HG02798 (cell line): ENCODE data around the gene HSPBP1.
A peak's percentile ranks its signal among the peaks of the same experiment; 100 is the strongest.
"Not testable (repeated sequence)": the region's sequence is repeated elsewhere in the genome, so short reads cannot be mapped to it uniquely, and the experiment has no call there.

Experiments used
- ATAC-seq: cut with Tn5 transposase; IDR thresholded peaks from one replicate; pipeline ENCODE4 v1.9.1; 2021; ENCODE audit warnings: mild to moderate bottlenecking; ENCODE audit not compliant: unreplicated experiment, poor library complexity

Gene HSPBP1, protein sequence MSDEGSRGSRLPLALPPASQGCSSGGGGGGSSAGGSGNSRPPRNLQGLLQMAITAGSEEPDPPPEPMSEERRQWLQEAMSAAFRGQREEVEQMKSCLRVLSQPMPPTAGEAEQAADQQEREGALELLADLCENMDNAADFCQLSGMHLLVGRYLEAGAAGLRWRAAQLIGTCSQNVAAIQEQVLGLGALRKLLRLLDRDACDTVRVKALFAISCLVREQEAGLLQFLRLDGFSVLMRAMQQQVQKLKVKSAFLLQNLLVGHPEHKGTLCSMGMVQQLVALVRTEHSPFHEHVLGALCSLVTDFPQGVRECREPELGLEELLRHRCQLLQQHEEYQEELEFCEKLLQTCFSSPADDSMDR

DNA sequence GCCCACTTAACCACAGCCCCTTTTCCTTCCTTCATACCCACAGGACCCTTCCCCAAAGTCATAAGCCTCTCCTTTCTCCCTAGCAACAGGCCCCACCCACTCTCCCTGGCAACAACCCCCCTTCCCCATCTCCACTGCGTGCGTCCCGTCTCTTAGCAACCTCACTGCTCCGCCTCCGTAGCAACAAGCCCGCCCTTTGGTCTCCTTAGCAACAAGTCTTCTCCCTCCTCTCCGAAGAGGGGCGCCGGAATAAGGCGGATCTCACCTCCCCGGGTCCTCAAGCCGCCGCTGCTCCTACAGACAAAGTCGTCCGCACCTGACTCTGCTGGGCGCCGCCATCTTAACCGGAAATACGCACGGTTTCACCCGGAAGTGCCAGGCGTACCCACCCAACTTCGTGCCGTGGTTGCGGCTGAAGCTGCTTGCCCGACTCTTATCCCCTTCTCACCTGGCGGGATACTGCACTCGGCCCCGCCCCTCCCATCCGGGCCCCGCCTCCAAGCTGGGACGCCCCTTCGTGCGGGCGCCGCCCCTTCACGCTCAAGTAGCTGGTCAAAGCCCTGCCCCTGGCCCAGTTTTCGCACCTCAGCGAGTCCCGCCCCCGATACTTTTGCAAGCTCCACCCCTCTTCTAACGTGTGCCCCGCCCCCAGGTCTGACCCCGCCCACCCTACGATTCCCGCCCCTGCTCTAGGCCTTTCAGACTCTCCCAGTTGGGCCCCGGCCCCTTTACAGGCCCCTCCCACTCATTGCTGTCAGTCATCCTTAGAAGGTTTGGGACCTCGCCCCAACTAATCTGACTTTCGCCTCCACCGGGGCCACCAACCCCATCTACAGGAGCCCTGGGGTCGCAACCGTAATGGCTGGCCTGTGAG is at the start of gene HSPBP1:
TSS of gene HSPBP1 (minus strand) at position 341 of the 874 bp plus-strand sequence. CDS start 502 bp downstream, outside the sequence.
- peak; percentile 86 for ATAC-seq

DNA sequence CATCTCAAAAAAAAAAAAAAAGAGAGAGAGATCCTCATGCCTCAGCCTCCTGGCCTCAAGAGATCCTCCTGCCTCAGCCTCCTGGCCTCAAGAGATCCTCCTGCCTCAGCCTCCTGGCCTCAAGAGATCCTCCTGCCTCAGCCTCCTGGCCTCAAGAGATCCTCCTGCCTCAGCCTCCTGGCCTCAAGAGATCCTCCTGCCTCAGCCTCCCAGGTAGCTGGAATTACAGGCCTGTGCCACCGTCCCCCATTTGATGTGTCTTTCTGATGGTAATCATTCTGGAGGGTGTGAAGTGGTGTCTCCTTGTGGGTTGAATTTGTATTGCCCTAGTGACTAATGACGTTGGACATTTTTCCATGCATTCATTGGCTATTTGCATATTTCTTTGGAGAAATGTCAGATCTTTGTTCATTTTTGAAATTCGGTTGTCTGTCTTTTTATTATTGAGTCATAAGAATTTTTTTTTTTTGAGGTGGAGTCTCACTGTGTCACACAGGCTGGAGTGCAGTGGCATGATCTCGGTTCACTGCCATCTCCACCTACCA is 48.9 kb upstream of the HSPBP1 start:
- not testable (repeated sequence) for ATAC-seq

DNA sequence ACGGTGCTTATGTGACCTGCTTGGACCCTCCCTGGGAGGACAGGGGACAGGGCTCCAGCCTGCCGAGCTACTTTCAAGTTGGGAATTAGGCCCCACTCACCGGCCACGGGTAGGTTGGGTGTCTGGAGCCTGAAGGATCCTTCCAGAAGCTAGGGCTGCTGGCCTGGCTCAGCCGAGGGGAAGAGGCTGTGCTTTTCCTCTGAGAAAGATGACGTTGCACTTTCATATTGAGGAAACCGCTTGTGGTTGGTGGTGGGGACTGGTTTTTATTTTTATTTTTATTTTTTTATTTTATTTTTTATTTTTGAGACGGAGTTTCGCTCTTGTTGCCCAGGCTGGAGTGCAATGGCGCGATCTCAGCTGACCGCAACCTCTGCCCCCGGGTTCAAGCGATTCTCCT is 45.3 kb upstream of the HSPBP1 start, which contains the start of gene TMEM150B:
TSS of gene TMEM150B (minus strand) at position 170 of the 400 bp plus-strand sequence. CDS start 4,305 bp downstream, outside the sequence.
- no peak for ATAC-seq

DNA sequence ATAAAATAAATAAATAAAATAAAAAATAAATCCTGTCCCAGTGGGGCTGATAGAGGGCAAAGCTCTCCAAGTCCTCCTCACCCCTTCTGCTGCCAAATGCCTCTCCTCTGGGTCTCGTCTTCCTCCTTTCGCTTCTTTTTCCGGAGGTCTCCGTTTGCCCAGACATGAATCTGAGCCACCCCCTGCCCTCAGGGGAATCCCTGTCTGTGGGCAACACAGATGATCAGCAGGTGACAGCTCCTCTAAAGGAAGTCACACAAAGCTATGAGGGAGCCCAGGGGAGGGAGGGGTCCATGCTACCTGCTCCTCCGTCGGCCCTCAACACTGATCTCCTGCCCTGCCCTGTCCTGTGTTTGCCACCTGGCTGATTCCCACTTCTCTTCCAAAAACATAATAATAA is 44.8 kb upstream of the HSPBP1 start:
- no peak for ATAC-seq

DNA sequence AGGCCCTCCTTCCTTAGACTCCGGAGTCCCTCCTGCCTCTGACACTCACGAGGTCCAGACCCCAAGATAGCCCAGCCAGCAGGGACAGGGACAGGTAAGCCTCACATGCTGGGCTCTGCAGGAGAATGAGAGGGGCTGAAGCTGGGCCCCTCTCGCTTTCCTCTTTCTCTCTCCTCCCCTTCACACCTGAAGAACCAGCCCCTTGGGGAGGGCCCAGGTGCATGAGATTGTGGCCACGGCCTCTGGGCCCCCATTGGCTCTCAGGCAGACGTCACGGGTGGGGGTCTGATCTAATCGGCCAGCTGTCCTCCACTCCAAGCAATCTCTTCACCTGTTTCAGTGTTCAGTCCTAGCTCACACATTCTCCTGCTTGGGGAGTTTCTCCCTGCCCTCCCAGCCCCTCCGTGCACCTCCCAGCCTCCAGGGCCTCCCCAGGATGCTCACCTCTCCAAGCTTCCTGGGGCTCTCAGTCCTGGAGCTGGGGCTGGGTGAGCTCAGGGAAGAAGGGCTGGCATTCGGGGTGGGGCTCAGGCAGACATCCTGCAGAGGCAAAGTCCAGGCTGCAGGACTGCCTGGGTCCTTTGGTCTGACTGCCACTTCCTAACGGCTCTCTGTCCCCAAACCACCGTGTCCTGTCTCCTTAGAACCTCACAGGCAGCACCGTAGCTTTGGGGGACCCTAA is 42.4 kb upstream of the HSPBP1 start:
- no peak for ATAC-seq

DNA sequence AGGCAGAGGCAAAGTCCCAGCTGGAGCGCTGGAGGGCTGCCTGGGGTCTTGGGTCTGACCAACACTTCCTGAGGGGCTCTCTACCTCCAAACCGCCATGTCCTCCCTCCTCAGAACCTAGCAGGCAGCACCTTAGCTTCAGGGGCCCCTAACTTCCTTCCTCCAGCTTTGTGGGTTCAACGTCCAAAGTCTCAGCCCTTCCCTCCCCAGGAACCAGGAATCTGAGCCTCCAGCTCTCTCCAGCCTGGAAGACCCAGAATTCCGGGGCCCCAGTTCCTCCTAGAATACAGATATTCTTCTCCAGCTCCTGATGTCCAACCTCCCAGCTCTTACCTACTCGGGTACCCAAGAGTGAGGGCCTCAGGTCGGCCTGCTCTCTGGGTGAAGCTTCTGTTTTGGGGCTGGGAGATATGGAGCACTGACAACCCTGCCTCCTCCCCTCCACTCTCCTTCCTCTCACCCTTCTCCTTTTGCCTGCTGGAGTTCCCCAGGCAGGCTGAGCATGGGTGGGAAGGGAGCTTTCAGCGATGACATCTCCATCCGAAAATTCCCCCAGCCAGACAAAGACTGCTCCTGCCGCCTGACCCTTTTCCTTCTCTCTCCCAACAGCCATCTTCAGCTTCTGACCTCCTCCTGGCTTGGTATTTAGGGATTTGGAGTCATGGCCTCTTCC is 41.7 kb upstream of the HSPBP1 start:
- no peak for ATAC-seq

DNA sequence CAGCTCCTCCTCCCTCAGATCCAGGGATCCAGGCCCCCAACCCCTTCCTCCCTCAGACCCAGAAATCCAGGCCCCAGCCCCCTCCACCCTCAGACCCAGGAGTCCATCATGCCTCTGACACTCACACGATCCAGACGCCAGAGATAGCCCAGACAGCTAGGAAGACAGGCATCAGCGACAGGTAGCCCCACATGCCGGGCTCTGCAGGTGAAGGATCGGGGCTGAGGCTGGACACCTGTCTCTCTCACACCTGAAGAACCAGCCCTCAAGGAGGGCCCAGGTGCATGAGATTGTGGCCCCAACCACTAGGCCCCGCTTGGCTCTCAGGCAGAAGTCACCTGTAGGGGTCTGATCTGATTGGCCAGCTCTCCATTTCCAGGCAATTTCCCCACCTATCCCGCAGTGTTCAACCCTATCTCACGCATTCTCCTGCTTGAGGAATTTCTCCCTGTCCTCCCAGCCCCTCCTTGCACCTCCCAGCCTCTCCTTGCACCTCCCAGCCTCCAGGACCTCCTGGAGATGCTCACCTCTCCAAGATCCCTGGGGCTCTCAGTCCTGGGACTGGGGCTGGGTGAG is 41.0 kb upstream of the HSPBP1 start:
- ATAC-seq: no peak

DNA sequence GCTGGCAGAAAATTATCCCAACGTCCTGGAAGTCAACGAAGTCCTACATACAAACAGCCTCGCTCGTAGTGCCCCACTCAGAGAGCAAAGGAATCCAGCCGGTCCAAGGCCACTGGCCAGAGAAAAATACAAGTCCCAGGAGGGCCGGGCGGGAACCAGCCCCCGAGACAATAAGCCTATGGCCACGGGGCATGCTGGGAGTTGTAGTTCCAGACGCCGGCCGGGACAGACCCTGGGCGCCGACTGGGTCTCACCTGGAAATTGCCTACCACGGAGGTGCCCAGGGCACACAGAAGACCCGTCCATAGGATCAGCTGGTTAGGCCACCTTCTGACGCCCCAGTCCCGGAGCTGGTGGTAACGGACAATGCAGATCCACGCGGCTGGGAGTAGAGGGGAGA is 39.9 kb upstream of the HSPBP1 start:
- no peak for ATAC-seq

DNA sequence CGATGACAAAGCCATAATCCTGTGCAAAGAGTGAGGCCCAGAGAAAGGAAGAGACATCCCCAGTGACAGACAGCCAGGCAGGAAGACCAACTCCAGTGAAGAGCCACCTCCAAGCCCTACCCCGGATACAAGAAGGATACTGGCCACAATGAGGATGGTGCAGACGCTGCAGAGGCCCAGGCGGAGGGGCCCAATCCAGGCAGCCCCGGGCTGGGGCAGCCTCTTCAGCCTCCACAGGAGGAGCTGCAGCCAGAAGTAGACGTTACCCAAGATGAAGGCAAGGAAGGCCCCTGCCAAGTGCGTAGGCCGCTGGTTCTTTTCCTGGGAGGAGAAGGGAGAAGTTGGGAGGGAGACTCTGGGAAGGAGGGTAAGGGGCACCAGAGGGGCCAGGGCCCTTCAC is 36.7 kb upstream of the HSPBP1 start:
- ATAC-seq: no peak

DNA sequence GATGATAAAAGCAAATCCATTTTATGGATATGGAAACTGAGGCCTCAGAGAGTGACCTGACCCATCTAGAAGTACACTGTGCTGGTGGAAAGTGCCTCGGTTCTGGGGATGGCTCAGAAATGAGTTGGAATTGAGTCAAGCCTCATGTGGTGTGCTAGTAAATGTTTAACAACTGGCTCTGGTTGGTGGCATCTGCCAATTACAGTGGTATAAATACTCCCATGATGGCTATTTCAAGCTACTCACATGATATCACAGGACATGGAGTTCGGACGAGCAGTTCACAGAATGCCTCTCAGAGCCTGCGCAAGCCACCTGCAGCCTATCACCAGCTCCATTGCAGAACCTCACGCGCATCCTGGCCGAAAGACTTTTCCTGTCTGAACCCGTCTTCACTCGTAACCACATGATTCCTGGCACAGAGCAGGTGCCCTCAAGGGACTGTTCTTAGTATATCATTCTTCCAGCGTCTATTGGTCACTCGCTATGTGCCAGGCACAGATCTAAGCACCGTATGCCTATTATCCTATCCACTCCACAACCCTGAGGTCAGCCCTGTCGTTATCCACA is 36.1 kb upstream of the HSPBP1 start:
- no peak for ATAC-seq

DNA sequence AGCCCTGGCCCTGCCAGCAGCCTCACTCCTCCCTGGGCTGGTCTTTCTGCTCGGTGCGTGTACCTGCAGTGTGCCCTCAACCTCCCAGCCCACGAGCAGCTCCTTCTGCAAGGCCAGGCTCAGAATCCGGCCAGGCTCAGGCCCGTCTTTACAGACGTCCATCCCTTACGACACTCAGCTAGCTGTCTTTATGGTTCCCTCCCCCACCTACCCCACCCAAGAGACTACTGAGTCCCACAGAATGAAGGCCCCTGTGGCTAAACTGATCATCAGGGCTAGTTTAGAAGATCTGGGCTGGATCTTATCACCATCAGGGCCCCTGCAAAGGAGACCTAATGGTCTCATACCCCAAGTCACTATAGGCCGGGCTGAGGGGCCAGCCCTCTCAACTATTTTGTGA is 34.5 kb upstream of the HSPBP1 start:
- no peak for ATAC-seq

DNA sequence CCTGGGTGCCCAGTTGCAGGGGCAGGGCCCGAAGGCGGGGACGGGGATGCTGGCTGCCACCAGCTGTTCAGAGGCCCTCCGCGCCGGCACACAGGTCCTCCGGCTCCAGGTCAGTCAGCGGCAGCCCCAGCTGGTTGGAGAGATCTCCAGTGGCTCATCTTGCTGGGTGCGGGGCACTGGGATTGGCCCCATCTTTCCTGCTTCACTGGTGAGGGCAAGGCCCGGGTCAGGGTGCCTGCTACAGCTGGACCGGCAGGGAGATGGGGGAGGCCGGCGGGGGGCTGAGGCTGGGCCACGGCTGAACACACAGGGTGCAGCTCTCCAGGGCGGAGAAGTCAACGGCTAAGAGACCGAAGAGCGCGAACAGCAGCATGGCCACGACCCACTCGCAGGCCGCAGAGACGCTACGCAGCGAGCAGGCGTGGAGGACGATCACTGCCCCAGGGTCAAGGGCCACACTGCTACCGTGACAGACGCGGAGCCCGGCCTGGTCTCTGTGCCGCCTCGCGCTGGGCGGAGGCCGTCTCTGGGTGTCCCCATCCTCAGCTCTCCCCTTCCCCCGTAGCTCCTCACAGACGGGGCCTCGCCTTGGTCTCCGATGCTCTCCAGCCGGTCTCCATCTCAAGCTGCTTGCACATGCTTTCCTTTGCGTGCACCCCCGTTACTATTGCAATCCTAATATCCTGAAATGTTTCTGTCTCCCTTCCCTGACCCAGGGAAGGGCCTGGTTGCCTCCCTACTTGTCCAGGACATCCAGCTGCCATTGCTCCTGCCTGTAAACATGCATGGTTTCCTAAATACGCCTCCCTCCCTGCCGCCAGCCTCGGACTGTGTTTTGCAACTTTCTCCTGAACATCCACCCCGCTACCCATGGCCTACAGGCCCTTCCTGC is 33.0 kb upstream of the HSPBP1 start:
- ATAC-seq: no peak

DNA sequence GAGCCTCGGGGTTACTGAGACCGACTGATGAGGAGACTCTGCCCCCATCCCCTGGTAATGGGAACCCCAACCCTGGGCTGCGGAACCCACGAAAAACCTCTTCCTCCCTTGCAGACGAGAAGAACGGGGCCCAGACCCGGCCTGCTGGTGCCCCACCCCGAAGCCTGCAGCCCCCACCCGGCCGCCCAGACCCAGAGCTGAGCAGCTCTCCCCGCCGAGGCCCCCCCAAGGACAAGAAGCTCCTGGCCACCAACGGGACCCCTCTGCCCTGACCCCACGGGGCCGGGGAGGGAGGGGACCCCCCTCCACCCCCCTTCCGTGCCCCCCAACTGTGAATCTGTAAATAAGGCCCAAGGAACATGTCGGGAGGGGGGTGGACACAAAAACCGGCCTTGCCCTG is 31.9 kb upstream of the HSPBP1 start:
- no peak for ATAC-seq

DNA sequence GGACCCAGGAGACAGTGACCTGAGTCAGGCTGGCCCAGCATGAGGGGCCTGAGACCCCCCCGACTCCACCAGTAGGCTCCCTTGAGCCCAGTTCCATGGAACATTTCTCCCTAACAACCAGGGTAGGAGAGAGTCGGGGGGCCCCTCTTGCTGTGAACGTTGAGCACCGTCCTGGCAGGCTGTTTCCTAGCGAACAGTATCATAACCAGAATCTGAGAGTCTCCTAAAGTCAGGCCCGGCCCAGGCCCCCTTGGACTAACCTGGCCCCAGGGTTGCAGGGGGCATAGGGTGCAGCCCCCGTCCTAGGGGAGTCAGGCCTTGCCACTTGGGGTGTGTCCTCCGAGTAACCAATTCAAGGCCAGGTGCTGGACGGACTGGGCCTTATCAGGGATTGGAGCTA is 31.5 kb upstream of the HSPBP1 start:
- ATAC-seq: no peak

DNA sequence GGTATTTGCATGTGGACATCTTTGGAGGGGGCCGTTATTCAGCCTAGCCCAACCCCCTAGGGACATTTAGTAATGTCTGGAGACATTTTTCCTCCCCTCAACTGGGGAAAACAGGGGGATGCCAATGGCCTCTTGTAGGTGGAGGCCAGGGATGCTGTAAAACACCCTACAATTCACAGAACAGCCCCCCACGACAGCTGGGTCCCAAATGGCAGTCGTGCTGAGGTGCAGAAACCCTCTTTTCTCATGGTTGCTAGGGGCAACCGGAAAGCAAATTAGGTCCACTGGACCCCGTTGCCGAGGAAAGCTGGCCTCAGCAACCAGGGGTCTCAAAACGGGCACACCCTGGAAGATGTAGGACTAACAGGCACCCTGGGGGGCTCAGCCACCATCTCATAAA is 30.6 kb upstream of the HSPBP1 start:
- ATAC-seq: no peak

DNA sequence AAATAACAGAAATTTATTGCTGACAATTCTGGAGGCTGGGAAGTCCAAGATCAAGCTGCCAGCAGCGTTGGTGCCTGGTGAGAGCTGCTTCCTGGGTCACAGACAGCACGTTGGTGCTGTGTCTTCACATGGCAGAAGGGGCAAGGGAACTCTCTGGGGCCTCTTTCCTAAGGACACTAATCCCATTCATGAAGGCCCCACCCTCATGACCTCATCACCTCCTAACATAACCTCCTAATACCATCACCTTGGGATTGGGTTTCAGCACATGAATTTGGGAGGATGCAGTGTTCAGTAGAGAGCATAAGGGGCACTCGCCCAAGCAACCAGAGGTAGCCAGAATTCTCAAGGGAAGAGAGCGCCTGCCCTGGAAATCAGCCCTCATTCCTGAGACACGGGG is 29.5 kb upstream of the HSPBP1 start:
- no peak for ATAC-seq

DNA sequence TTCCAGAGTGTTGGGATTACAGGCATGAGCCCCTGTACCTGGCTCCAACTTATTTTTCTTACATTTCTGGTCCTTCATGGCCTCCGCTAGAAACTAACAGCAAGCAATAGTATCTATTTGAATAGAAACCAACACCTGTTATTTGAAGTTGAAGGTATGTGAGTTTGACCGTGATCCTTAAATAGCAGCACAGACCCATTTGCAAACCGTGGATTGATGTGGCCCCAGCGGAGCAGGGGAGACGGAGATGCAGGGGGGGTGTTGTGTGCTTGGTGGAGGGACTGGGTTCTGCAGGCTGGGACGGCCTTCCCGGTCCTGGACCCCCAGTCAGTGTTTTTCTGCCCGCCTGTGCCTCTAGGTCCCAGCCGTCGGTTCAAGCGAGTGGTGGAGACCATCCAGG is 28.4 kb upstream of the HSPBP1 start:
- no peak for ATAC-seq

DNA sequence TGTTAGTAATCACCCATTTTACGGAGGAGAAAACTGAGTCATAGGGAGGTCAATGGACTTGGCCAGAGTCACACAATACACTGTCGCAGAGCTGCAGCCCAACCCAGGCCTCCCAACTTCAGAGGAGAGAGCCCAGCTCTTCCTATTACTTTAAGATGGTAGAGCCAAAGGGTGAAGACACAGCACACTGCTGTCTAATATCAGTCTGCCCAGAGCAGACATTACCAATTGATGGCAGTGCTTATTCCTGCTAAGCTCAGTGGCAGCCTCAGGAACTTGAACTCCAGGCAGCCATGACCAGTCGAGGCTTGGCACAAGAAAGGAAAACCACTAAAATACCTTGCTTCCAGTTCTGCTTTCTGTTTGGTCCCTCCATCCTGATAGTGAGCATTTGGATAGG is 26.8 kb upstream of the HSPBP1 start:
- ATAC-seq: no peak
